Cardiac muscle cell (in vitro differentiated cells and primary cell): ENCODE measurements around the gene PGD. TPM values are rescaled to one million over a fixed set of nuclear protein-coding genes. Genes with fewer than 3 reads are reported as not detected.

Experiments used
- DNase-seq, 2 donors: peaks; one replicate each; pipeline versions ENCODE4 v3.0.0 to v3.0.0-alpha.2; 2010 to 2017; ENCODE audit warnings: low read depth in 1 of 2, low spot score in 1 of 2
- H3K27ac ChIP-seq: fragments of 200-600 bp; sonication (generic); 2 replicates; pipeline ENCODE4 v1.5.1; 2016
- H3K27me3 ChIP-seq: fragments of 200-600 bp; sonication (generic); 2 replicates; pipeline ENCODE4 v1.6.0; 2016; ENCODE audit warnings: control low read depth
- H3K36me3 ChIP-seq: fragments of 200-600 bp; sonication (generic); 2 replicates; pipeline ENCODE4 v1.5.1; 2016; ENCODE audit warnings: control low read depth
- H3K4me1 ChIP-seq: fragments of 200-600 bp; sonication (generic); 2 replicates; pipeline ENCODE4 v1.8.1; 2017; ENCODE audit warnings: low read depth, mild to moderate bottlenecking, mixed run types
- H3K4me3 ChIP-seq: fragments of 200-600 bp; sonication (generic); 2 replicates; pipeline ENCODE4 v1.5.1; 2016; ENCODE audit warnings: mild to moderate bottlenecking
- H3K9me3 ChIP-seq: fragments of 200-600 bp; sonication (generic); 2 replicates; pipeline ENCODE4 v1.5.1; 2017; ENCODE audit warnings: low read depth, mild to moderate bottlenecking, control low read depth
- polyA plus RNA-seq: library from polyadenylated mRNA; unstranded; fragments of >200 nt; fragmentation: Nextera tagmentation; extraction: Ambion mirVana; gene quantifications from 2 replicates; pipeline ENCODE4 v1.2.1, GENCODE V29; 2016
- total RNA-seq: library from RNA; depleted of rRNA; stranded (reverse); fragments of >200 nt; gene quantifications from 2 replicates; pipeline ENCODE4 v1.2.3, GENCODE V29; 2016
- TF ChIP-seq, protein P1 (sequence below): IDR thresholded peaks from 2 replicates; pipeline ENCODE4 v1.5.1; 2012; ENCODE audit warnings: low read depth, mild to moderate bottlenecking, low read length

The PGD gene
- total RNA-seq (162 and 214 TPM in 2 replicates), polyA plus RNA-seq (155 and 201 TPM in 2 replicates)

DNA sequence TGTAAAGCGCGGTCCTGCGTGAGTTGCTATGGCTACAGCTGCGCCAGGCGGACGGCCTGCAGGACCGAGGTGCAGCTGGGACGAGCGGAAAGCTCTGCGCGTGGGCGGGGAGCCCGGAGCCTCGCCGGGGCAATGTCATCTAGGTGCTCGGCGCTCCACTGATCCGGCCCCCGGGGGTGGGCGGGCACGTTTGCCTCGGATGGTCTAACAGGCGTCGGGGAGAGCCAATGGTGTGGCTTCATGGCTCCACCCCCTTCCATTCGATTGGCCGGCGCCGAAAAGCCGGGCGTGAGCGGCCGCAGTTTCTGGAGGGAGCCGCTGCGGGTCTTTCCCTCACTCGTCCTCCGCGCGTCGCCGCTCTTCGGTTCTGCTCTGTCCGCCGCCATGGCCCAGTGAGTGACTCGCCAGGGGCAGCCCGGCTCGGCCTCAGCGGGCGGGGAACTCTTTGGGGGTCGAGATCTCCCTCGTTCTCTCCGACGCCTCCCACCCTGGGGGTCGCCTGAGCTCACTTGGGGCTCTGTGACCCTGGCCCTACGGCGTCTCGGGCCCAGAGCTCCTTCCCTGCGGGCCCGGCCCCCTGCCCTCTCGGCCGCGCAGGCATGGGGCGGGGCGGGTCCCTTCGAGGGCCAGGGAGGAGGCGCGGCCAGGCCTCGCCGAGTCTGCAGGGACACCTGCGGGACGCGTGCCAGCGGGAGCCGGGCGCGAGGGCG, at the start of gene PGD:
PGD (plus strand) TSS at position 331 of the 710 bp plus-strand sequence; CDS start at position 385, 54 bp downstream.
- no peaks in the 10 kb centered on the region for H3K9me3 ChIP-seq
- peak within 1 kb of the TSS; percentile 65 for H3K4me3 ChIP-seq
- H3K4me1 ChIP-seq: peaks cover 9% of the 10 kb centered on the region
- DNase-seq: peak; percentile 99
- H3K27ac ChIP-seq: peak within 1 kb of the TSS; percentile 94
- no peaks in the 10 kb centered on the region for H3K27me3 ChIP-seq
- H3K36me3 ChIP-seq: peaks cover 21% of the 10 kb centered on the region
- TF ChIP-seq, protein P1, sequence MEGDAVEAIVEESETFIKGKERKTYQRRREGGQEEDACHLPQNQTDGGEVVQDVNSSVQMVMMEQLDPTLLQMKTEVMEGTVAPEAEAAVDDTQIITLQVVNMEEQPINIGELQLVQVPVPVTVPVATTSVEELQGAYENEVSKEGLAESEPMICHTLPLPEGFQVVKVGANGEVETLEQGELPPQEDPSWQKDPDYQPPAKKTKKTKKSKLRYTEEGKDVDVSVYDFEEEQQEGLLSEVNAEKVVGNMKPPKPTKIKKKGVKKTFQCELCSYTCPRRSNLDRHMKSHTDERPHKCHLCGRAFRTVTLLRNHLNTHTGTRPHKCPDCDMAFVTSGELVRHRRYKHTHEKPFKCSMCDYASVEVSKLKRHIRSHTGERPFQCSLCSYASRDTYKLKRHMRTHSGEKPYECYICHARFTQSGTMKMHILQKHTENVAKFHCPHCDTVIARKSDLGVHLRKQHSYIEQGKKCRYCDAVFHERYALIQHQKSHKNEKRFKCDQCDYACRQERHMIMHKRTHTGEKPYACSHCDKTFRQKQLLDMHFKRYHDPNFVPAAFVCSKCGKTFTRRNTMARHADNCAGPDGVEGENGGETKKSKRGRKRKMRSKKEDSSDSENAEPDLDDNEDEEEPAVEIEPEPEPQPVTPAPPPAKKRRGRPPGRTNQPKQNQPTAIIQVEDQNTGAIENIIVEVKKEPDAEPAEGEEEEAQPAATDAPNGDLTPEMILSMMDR: peak; percentile 7

DNA sequence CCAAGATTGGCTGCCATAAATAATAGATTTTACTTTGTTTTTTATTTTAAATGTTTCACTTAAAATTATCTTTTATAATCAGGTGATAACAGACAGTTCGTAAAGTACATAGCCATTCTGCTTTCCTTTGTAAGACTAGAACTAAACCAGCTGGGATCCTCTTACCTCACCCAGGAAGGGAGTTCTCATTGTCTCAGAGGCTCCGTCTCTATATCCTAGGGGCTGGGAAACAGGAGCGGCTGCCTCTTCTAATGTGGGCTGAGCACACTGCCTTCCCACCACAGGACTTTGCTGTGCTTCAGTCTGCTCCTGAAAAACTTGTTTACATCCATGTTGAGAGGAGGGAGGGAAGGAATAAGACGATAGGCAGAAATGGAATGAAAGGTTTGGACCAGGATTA, 45.6 kb upstream of the PGD start:
- no peak overlapping the region for H3K4me3 ChIP-seq
- H3K9me3 ChIP-seq: no peaks in the 10 kb centered on the region
- H3K36me3 ChIP-seq: peaks cover 20% of the 10 kb centered on the region
- H3K4me1 ChIP-seq: no peaks in the 10 kb centered on the region
- DNase-seq: peak in 1 of 2 donors; percentile 15
- H3K27ac ChIP-seq: no peak overlapping the region
- no peaks in the 10 kb centered on the region for H3K27me3 ChIP-seq
- TF ChIP-seq, protein P1: no peak

DNA sequence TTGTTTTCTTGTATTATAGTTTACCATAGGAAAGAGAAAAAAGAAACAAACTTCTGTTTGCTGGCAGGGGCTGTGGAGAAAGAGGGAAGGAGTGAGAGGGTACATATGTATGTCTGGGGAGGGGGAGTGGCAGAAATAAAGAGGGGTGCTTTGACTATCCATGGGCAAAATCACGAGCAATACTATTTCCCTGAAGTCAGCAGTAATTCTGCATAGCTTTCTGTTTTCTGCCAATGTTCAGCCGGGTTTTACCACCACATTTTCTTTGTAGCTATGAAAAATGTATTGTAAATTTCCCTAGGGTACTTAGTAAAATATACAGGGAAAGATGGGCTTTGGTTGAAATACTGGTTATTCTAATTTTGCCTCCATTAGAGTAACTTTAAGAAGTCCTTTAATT, 45.2 kb upstream of the PGD start:
- H3K27me3 ChIP-seq: no peaks in the 10 kb centered on the region
- H3K9me3 ChIP-seq: no peaks in the 10 kb centered on the region
- H3K4me1 ChIP-seq: no peaks in the 10 kb centered on the region
- H3K36me3 ChIP-seq: peaks cover 17% of the 10 kb centered on the region
- DNase-seq: no peak
- TF ChIP-seq, protein P1: no peak
- H3K4me3 ChIP-seq: no peak overlapping the region
- no peak overlapping the region for H3K27ac ChIP-seq

DNA sequence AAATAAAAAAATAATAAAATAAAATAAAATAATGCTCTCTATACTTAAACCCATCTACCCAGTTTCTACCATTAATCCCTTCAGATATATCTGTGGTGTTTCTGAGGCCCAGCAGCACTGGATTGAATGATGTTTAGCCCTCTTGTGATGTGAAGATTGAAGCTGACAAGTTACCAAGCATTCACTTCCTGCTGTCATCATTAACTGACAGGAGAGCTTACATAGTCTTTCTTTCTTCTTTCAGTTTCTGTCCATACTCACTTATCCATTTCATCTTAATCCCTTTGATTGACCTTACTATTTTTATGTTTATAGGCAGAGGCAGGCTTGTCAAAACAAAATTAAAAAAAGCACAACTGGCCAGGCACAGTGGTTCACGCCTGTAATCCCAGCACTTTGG, 38.8 kb upstream of the PGD start:
- no peaks in the 10 kb centered on the region for H3K4me1 ChIP-seq
- no peaks in the 10 kb centered on the region for H3K27me3 ChIP-seq
- H3K4me3 ChIP-seq: no peak overlapping the region
- TF ChIP-seq, protein P1: no peak
- no peak overlapping the region for H3K27ac ChIP-seq
- peaks cover 23% of the 10 kb centered on the region for H3K36me3 ChIP-seq
- H3K9me3 ChIP-seq: no peaks in the 10 kb centered on the region
- DNase-seq: no peak

DNA sequence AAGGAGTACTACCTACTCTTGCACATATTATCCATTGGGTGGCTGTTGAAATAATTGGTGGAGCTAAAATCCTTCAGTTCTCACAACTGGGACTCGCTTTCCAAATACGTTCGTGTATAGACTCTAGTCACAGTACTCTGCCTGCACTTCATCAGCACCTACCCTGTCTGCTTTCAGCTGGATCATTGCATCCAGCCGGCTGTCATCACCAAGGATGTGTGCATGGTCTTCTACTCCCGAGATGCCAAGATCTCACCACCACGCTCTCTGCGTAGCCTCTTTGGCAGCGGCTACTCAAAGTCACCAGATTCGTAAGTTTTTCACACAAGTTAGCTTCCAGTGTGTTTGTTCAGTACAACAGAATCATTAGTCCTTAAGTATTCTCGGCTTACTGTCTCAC, 37.3 kb upstream of the PGD start:
- H3K4me1 ChIP-seq: no peaks in the 10 kb centered on the region
- no peak overlapping the region for H3K4me3 ChIP-seq
- H3K27ac ChIP-seq: no peak overlapping the region
- TF ChIP-seq, protein P1: no peak
- DNase-seq: no peak
- peaks cover 35% of the 10 kb centered on the region for H3K36me3 ChIP-seq
- H3K9me3 ChIP-seq: no peaks in the 10 kb centered on the region
- H3K27me3 ChIP-seq: no peaks in the 10 kb centered on the region
